ENCODE data around the gene PAFAH1B1. TPM values are rescaled to one million over a fixed set of nuclear protein-coding genes. Genes with fewer than 3 reads are reported as not detected.

PAFAH1B1 gene
- total and polyA plus RNA-seq, 5 donors, result 39.1 to 128 (median 104) TPM

DNA sequence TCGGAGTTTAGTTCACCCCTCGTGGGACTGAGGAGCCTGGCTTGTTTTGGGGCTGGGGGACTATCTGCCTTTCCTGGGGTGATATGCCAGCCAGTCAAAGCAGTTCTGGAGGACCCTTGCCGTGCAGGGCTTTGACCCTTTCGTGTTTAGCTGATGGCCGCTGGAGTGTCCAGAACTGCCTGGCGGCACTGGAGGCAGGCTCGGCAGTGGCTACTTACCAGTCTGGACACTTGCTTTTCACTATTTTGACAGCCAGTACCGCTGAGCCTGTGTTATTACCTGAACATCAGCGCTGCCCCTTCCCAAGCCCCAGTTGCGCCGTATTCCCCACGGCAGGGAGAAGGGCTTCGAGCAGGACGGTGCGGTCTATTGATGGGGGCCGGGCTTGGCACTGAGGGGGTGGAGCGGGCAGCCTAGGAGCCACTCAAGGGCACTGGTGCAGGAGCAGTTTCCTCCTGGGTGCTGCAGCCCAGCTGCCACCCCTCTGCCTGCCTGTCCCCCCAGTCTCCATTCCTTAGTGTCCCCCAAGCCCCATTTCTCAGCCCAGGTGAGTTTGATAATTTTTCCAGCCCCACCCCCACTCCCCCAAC is 137.4 kb downstream of the PAFAH1B1 start:
- Histone ChIP-seq H3K4me1 (ENCODE audit: control insufficient read depth, insufficient read depth, low read length) (no peaks in the 10 kb centered on the region), H3K4me3 (ENCODE audit: low read length) (no peak overlapping the region), H3K27ac (ENCODE audit: low read length) (no peak overlapping the region), H3K27me3 (ENCODE audit: control insufficient read depth, insufficient read depth) (no peaks in the 10 kb centered on the region), H3K9me3 (ENCODE audit: control insufficient read depth, low read length) (no peaks in the 10 kb centered on the region)
- ATAC-seq (peak in 1 of 2 donors; percentile 49), DNase-seq (peak in 2 of 3 donors; percentile 20 to 35)
- intact Hi-C loops (cut with DNase I), result no loop called here
- 78% methylated on average over 17 of the region's 17 CpGs for WGBS

DNA sequence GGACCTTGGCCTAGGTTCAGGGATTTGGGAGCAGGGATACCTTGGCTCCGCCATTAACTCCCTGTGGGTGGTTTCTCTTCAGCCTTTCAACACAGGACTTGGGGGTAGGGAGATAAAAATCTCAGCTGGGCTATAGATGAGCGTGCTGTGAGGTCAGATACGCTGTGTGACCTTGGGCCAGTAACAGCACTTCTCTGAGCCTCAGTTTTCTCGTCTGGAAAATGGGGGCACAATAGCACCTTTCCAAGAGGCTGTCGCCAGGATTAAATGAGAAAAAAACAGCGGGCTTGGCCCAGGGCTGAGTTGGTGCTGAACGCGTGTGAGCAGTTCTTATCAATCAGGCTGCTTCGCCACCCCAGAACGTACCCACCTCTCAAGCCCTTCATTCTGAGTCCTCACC is 138.4 kb downstream of the PAFAH1B1 start:
- no peak overlapping the region for H3K27ac ChIP-seq (ENCODE audit: low read length)
- ATAC-seq (no peak), DNase-seq (peak in 1 of 3 donors; percentile 13)
- H3K9me3 ChIP-seq (ENCODE audit: control insufficient read depth, low read length), result no peaks in the 10 kb centered on the region
- WGBS, result 67% methylated on average over 10 of the region's 10 CpGs
- H3K27me3 ChIP-seq (ENCODE audit: control insufficient read depth, insufficient read depth), result no peaks in the 10 kb centered on the region
- no peak overlapping the region for H3K4me3 ChIP-seq (ENCODE audit: low read length)
- no peaks in the 10 kb centered on the region for H3K4me1 ChIP-seq (ENCODE audit: control insufficient read depth, insufficient read depth, low read length)
- intact Hi-C loops (cut with DNase I), result no loop called here

DNA sequence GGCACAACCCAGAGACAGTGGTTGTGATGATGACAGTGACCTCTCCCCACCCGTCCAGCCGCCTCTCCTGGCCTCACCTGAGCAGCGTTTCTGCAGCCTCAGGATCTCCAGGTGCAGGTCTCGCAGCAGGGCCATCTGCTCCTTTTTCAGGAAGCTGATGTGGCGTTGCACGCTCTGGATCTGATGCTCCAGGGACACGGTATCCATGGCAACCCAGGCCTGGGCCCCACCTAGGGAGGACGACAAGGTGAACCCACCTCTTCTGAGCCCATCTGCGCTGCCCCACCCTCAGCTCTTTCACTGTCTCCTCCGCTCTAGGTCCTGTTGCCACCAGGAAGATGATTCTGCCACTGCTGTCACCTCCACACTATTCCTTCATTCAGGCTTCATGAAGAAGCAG is 141.5 kb downstream of the PAFAH1B1 start:
- peak in 1 of 3 donors; percentile 20 for DNase-seq
- Histone ChIP-seq H3K4me3 (ENCODE audit: low read length) (no peak overlapping the region), H3K27me3 (ENCODE audit: control insufficient read depth, insufficient read depth) (no peaks in the 10 kb centered on the region), H3K9me3 (ENCODE audit: control insufficient read depth, low read length) (no peaks in the 10 kb centered on the region), H3K4me1 (ENCODE audit: control insufficient read depth, insufficient read depth, low read length) (no peaks in the 10 kb centered on the region), H3K27ac (ENCODE audit: low read length) (no peak overlapping the region)
- WGBS, result 82% methylated on average over 10 of the region's 10 CpGs
- intact Hi-C loops (cut with DNase I), result no loop called here
- no peak for ATAC-seq

Small RNA genes lying within 50 kb of the gene (microRNA-seq; reads per million reads assigned to microRNA genes)
- 0.54 to 0.84 reads per million in 2 donors for gene MIR6776

Other genes starting within 250 kb of the PAFAH1B1 start
- gene MNT, start 192.6 kb upstream of the PAFAH1B1 start, total RNA-seq, result 10 to 100 TPM; 10.5 to 11.8 (median 10.8) TPM
- 6.8 TPM for gene MNT, start 192.6 kb upstream of the PAFAH1B1 start, polyA plus RNA-seq
- gene METTL16, start 81.8 kb upstream of the PAFAH1B1 start, total RNA-seq, result 10 to 100 TPM; 22.6 to 26.5 (median 23.6) TPM
- 17.7 TPM for gene METTL16, start 81.8 kb upstream of the PAFAH1B1 start, polyA plus RNA-seq
- 100 to 1,000 TPM in 3 of 4 donors, 10 to 100 TPM in 1; 90.4 to 121 (median 106) TPM for gene CLUH, start 118.1 kb downstream of the PAFAH1B1 start, total RNA-seq
- gene CLUH, start 118.1 kb downstream of the PAFAH1B1 start, polyA plus RNA-seq, result 79.0 TPM
- gene CCDC92B, start 156.0 kb downstream of the PAFAH1B1 start, total RNA-seq, result under 1 TPM in 3 of 4 donors, not detected in 1; 0.15 to 0.40 (median 0.26) TPM
- gene CCDC92B, start 156.0 kb downstream of the PAFAH1B1 start, polyA plus RNA-seq, result 0.20 TPM
- 10 to 100 TPM; 35.1 to 62.1 (median 51.3) TPM for gene RAP1GAP2, start 202.8 kb downstream of the PAFAH1B1 start, total RNA-seq
- 29.7 TPM for gene RAP1GAP2, start 202.8 kb downstream of the PAFAH1B1 start, polyA plus RNA-seq